NCI-H2171 (cell line): ENCODE results near the gene ROR2.
A peak's percentile ranks its signal among the peaks of the same experiment; 100 is the strongest.

Experiments
- DNase-seq: peaks from one replicate; lab custom pipeline; 2025; lab: John Stamatoyannopoulos, UW

Gene ROR2

GRCh38 chr9:91771864-91772263, 178.2 kb downstream of the ROR2 start:
- no peak for DNase-seq

GRCh38 chr9:91771027-91771426, 179.0 kb downstream of the ROR2 start:
- DNase-seq, result no peak

DNA sequence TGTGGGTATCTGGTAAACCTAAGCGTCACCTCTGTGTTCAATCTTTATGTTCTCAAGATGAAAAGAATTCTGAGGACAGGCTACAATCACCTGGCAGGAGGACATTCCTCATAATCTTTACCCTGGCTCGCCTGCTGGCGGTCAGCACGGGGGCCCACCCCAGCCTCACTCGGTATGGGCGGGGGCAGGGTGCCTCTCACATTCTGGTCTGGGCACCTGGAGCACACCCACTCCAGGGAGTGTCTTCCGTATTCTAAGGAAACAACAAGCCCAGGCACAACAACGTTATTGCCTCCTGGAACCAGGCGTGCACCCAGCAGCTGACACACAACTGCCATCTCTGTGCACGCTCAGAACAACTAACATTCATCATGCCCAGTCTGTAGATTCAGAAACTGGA, 179.8 kb downstream of the ROR2 start:
- DNase-seq, result no peak

- DNase-seq, result no peak
Measured at GRCh38 chr9:91768977-91769916, 180.8 kb downstream of the ROR2 start.

GRCh38 chr9:91768507-91768906, 181.5 kb downstream of the ROR2 start:
- DNase-seq, result no peak

DNA sequence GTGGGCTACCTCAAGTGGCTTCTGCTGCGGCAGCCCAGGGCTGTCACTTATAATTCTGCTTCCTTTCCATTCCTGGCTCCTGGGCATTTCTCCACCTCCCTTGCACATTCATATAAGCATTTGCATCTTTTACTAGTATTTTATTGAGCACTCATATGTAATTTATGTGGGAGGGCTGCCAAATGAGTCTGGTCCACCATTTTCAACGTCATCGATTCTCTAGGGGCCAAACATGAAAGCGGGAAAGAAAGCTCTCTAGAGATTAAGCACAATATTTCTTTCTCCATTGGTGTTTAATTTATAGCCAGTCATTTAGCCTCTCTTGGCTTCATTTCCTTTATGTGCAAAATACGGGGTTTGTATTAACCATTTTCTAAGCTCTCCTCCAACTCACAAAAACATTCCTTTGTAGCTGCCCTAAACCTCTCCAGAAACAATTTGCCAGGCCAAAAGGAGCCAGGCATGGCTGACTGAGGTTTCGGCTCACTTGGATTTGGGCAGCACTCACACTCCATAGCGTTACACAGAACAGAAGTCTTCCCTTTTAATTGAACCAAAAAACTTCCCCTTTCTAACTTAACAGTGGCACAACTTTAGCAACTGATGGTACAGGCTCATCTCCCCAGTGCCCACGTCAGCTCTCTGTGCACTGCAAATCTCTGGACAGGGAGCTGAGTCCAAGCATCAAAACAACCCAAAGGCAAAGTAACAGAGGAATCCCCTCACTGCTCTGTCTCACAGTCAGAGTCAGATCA, 183.5 kb downstream of the ROR2 start:
- no peak for DNase-seq

DNA sequence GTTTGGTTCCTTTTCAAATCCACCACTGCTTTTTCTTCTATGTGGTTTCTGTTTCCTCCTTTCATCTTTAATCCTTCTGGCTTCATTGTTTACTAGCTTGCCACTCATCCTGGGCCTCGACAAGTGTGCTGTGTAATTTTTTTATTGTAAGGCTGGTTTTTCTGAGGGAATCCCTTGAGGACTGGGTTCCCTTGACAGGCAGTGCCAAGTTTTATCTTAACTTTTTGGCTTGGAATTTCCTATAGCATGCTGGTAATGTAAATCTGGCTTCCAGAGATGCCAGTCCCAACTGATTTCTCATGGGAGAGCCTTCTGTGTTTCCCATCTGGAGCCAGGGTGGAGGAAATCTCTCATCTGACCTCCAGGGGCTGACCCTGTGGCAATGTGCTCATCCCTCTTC, 184.7 kb downstream of the ROR2 start:
- no peak for DNase-seq

DNA sequence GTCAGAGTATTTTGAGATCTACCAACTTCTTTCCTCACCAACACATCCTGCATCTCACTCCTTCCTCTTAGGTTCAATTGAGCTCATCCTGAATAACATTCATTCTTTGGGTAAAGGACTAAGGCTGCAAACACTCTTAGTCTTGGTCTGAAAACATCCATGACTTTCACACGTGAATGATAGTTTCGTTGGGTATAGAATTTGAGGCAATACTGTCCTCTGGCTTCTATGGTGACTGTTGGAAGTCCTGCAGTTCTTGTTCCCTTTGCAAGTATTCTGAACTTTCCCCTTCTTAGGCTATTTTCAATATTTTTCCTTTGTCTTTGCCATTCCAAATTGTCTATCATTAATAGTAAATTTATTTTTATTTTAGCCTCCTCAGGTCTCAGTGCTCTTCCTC, 185.4 kb downstream of the ROR2 start:
- DNase-seq, result no peak

DNA sequence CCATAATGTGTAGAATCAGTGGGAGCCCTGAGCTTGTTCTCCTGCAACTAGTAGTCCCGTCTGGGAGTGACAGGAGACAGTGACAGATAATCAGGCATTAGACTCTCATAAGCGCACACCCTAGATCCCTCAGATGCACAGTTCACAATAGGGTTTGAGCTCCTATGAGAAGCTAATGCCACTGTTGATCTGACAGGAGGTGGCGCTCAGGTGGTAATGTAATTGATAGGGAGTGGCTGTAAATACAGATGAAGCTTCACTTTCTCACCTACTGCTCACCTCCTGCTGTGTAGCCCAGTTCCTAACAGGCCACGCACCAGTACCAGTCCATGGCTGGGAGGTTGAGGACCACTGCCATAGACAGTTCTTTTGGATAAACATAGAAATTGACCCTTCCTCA, 188.7 kb downstream of the ROR2 start:
- DNase-seq, result no peak

- no peak for DNase-seq
Measured at GRCh38 chr9:91760906-91761305, 189.1 kb downstream of the ROR2 start.

GRCh38 chr9:91758491-91758981, 191.5 kb downstream of the ROR2 start:
- DNase-seq, result no peak

- DNase-seq, result no peak
Measured at GRCh38 chr9:91757782-91758181, 192.2 kb downstream of the ROR2 start.

GRCh38 chr9:91756510-91756780, 193.6 kb downstream of the ROR2 start:
- DNase-seq, result no peak

GRCh38 chr9:91755761-91756509, 194.1 kb downstream of the ROR2 start:
- DNase-seq, result no peak

DNA sequence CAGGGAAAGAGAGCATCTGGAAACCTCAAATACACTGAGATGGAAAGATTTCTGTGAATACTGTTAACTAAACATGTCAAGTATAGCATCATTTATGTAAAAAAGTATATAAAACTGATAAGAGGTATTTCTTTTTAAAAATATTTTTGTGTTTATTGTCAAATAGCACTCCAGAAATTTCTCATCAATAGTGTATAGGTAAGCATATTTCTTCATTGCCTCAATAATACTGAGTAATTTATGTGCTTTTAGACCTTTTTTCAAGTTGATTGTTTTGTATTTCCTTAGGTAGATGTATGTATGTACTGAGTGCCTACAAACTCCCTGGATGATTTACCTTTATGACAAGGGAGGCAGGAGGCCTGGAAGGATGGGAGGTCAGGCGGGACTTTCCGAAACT, 196.3 kb downstream of the ROR2 start:
- no peak for DNase-seq

GRCh38 chr9:91751922-91752321, 198.1 kb downstream of the ROR2 start:
- no peak for DNase-seq

DNA sequence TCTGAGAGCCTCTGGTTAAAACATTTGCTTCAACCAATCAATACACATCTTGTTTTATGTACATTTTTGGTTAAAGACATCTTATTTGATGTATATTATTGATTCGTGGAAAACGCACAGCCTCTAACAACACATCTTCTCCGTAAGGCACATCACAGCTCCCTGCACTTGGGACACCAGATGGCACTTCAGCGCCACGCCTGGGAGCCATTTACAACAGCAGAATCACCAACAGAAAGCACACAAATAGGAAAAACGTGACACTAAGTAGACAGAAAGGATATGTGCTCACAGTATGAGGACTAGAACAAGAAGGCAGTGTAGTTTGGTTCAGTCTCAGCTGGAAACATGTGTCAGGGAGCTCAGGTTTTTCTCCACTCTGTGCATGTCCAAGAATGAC, 199.7 kb downstream of the ROR2 start:
- DNase-seq, result peak; percentile 58

GRCh38 chr9:91746904-91747303, 203.1 kb downstream of the ROR2 start:
- no peak for DNase-seq

DNA sequence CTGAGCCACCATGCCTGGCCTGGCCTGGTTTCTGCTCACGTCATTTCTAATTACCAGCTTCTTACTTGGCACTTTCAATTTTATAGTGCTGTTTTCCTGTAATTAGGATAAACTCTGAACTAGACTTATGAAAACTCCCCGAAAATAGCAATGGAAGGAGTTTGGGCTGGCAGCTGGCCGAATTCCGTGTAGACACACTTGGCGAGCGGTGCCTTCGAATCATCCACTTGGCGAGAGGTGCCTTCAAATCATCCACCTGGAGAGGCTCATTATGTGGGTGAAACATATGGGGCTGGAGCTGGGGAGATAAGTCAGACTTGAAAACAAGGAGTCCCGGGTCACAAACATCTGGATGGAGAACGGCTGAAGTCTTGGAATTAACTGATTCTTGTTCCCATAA, 203.7 kb downstream of the ROR2 start:
- DNase-seq, result no peak

DNA sequence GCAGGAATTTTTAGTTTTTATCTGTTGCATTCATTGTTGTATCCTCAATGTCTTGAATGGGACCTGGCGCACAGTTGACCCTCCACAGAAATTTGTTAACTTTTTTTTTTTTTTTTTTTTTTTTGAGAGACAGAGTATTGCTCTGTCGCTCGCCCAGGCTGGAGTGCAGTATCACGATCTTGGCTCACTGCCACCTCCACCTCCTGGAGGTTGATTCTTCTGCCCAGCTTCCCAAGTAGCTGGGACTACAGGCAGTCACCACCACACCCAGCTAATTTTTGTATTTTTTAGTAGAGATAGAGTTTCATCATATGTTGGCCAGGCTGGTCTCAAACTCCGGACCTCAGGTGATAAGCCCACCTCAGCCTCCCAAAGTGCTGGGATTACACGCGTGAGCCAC, 205.9 kb downstream of the ROR2 start:
- DNase-seq, result no peak

GRCh38 chr9:91741522-91741921, 208.5 kb downstream of the ROR2 start:
- DNase-seq, result no peak

- DNase-seq, result no peak
Measured at GRCh38 chr9:91740701-91741100, 209.3 kb downstream of the ROR2 start.
